HFFc6 (cell line): Measurements from ENCODE around the gene ICA1L. TPM values are rescaled to one million over a fixed set of nuclear protein-coding genes. Genes with fewer than 3 reads are reported as not detected.
A peak's percentile ranks its signal among the peaks of the same experiment; 100 is the strongest.

ENCODE experiments used
- DNase-seq: peaks from one replicate; pipeline ENCODE4 v3.0.0-alpha.2; 2018
- H3K27ac Mint-ChIP-seq: 2 replicates; pipeline ENCODE4 v1.8.0; 2020; ENCODE audit warnings: mild to moderate bottlenecking, mixed read lengths
- H3K27me3 Mint-ChIP-seq: 2 replicates; pipeline ENCODE4 v1.8.0; 2021; ENCODE audit warnings: mild to moderate bottlenecking, moderate library complexity, mixed read lengths; ENCODE audit not compliant: insufficient read depth
- H3K36me3 Mint-ChIP-seq: 2 replicates; pipeline ENCODE4 v1.8.0; 2021; ENCODE audit warnings: low read depth, mixed read lengths
- H3K4me1 Mint-ChIP-seq: 2 replicates; pipeline ENCODE4 v1.8.0; 2020; ENCODE audit warnings: low read depth, mixed read lengths
- H3K4me3 Mint-ChIP-seq: 2 replicates; pipeline ENCODE4 v1.8.0; 2020; ENCODE audit warnings: mild to moderate bottlenecking, moderate library complexity, mixed read lengths
- H3K9me3 Mint-ChIP-seq: 2 replicates; pipeline ENCODE4 v1.8.0; 2020; ENCODE audit warnings: mild to moderate bottlenecking, mixed read lengths
- CTCF ChIP-seq: fragments of 200-600 bp; sonication (generic); IDR thresholded peaks from 2 replicates; pipeline ENCODE4 v1.5.0; 2021; ENCODE audit warnings: antibody characterized with exemption, mild to moderate bottlenecking
- total RNA-seq, 6 experiments: library from RNA; stranded (reverse); fragmentation: NEBNext Ultra II Directional; extraction: Animal tissue kit (Norgen Biotek cat#: 25700); gene quantifications; 2 replicates in 1 of 6; 3 replicates in 5 of 6; pipeline ENCODE4 v1.2.3, GENCODE V29; 2021

The ICA1L gene
- total RNA-seq, 6 experiments from 2014 or later, result 2.6 to 4.5 (median 3.2) TPM

- Mint-ChIP-seq H3K27ac (no peak overlapping the region), H3K4me1 (peaks cover 23% of the 10 kb centered on the region), H3K9me3 (no peaks in the 10 kb centered on the region), H3K27me3 (no peaks in the 10 kb centered on the region), H3K4me3 (no peak overlapping the region), H3K36me3 (no peaks in the 10 kb centered on the region)
- TF ChIP-seq CTCF, result no peak
- no peak for DNase-seq
These were observed 88.5 kb downstream of the ICA1L start for GRCh38 chr2:202782940-202783558.

DNA sequence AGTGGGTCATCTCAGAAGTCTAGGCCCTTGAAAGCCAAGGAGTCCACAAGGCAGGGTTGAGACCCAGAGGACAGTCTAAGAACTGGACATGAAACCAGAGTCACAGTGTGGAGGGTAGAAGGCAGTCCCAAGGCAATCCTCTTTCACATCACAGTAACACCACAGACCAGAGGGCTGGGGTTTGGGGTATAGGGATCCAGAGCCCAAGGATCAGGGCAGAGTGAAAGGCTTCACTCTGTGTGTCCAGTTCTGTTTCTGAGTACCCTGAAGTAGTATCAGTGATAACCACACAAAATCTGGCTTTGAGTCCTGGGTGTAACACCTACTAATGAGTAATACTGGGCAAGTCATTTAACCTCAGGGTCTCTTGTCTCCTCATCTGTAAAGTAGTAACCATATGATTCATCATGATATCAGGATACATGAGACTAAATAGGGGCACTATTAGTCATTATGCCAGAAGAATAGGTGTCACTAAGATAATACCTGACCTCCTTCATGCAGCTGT lies 91.0 kb downstream of the ICA1L start:
- Mint-ChIP-seq H3K4me1 (peaks cover 14% of the 10 kb centered on the region), H3K27ac (no peak overlapping the region), H3K9me3 (no peaks in the 10 kb centered on the region), H3K4me3 (no peak overlapping the region), H3K36me3 (no peaks in the 10 kb centered on the region), H3K27me3 (no peaks in the 10 kb centered on the region)
- no peak for TF ChIP-seq CTCF
- peak; percentile 80 for DNase-seq

GRCh38 chr2:202778217-202778616 lies 93.3 kb downstream of the ICA1L start:
- H3K4me1 Mint-ChIP-seq, result peaks cover 14% of the 10 kb centered on the region
- no peak for DNase-seq

GRCh38 chr2:202774104-202774503 lies 97.5 kb downstream of the ICA1L start:
- H3K4me1 Mint-ChIP-seq, result no peaks in the 10 kb centered on the region

More at GRCh38 chr2:202778217-202778616, 93.3 kb downstream of the ICA1L start:
- H3K4me3 Mint-ChIP-seq, result no peak overlapping the region
- no peaks in the 10 kb centered on the region for H3K27me3 Mint-ChIP-seq
- no peaks in the 10 kb centered on the region for H3K36me3 Mint-ChIP-seq
- H3K27ac Mint-ChIP-seq, result no peak overlapping the region
- no peak for TF ChIP-seq CTCF
- no peaks in the 10 kb centered on the region for H3K9me3 Mint-ChIP-seq

DNA sequence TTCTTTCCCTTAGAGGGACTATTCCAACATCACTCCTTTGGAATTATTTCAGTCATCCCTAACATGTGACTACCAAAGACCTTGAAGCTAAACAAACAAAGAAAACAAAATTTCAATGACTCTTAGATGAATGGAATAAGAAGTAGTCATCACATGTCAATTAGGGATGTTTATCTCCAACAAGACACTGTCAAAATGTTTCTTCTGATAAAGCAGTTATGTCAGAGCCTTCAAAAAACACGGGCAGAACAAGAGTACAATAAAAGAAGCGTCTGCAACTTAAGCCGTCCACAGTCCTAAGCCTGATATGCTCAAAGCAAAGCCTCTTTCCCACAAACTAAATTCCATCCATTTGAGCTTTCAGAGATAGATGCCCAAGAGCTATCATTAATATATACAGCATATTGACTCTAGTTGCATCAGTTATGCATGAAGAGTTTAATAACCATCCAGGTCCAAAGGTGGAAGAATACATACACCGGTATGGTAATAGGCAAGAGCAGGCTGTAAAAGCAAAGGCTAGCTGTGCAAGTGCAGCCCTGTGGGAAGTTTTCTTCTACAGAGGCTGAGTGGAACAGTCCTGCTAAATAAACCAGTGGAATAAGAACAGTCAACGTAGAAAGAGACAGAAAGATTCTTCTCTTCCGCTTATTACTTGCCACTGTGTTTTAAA lies 98.1 kb downstream of the ICA1L start:
- Mint-ChIP-seq H3K36me3 (no peaks in the 10 kb centered on the region), H3K9me3 (no peaks in the 10 kb centered on the region), H3K27me3 (no peaks in the 10 kb centered on the region), H3K4me1 (no peaks in the 10 kb centered on the region), H3K4me3 (no peak overlapping the region), H3K27ac (no peak overlapping the region)
- DNase-seq, result no peak
- TF ChIP-seq CTCF, result no peak

More at GRCh38 chr2:202774104-202774503, 97.5 kb downstream of the ICA1L start:
- no peak overlapping the region for H3K4me3 Mint-ChIP-seq
- no peak for DNase-seq
- no peaks in the 10 kb centered on the region for H3K9me3 Mint-ChIP-seq
- TF ChIP-seq CTCF, result no peak
- H3K27me3 Mint-ChIP-seq, result no peaks in the 10 kb centered on the region
- H3K36me3 Mint-ChIP-seq, result no peaks in the 10 kb centered on the region
- no peak overlapping the region for H3K27ac Mint-ChIP-seq
